Measurements from ENCODE around the gene FTL. TPM values are rescaled to one million over a fixed set of nuclear protein-coding genes. Genes with fewer than 3 reads are reported as not detected.

FTL gene
- total RNA-seq, 4 donors from 2014 or later: 6,104 to 9,580 (median 8,850) TPM

DNA sequence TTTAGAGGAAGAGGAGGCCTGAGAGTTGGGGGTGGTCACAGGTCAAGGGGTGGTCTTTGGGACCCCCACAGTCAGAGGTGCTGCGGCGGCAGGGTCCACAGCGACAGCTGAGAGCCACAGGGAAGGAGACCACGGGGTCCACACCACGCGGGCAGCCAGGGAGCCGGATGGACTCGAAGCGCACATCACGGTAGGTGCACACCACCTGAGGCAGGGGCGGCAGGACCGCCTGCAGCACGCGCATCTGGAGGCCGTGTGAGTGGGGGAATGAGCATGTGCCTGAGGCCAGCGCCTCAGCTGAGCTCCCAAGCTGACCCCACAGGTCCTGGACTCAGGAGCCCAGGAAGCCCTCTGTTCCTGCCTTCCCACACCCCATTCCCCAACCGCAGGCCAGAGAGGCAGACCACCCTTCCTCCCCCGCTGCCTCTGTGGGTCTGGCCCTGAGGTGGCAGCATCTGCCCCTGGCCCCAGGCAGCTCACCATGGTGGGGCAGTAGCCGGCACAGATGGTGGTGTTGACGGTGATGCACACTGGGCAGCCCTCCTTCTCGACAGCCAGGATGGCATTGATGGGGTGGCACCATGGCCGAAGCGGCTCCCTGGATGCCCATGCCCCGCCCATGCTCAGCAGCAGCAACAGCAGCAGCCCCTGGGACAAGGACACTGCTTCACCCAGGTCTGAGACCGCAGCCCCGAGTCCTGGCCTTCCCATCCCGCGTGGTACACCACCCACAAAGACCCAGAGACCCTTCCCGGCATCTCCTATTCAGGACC, 51.1 kb downstream of the FTL start:
- TF ChIP-seq, protein P1, sequence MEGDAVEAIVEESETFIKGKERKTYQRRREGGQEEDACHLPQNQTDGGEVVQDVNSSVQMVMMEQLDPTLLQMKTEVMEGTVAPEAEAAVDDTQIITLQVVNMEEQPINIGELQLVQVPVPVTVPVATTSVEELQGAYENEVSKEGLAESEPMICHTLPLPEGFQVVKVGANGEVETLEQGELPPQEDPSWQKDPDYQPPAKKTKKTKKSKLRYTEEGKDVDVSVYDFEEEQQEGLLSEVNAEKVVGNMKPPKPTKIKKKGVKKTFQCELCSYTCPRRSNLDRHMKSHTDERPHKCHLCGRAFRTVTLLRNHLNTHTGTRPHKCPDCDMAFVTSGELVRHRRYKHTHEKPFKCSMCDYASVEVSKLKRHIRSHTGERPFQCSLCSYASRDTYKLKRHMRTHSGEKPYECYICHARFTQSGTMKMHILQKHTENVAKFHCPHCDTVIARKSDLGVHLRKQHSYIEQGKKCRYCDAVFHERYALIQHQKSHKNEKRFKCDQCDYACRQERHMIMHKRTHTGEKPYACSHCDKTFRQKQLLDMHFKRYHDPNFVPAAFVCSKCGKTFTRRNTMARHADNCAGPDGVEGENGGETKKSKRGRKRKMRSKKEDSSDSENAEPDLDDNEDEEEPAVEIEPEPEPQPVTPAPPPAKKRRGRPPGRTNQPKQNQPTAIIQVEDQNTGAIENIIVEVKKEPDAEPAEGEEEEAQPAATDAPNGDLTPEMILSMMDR (IDR thresholded peaks at IDR 0.05): no peak
- DNase-seq (ENCODE audit: low spot score) (no peak), ATAC-seq (ENCODE audit: low FRiP score) (no peak)

Small RNA genes lying within 50 kb of the gene (small RNA-seq; reads per million reads assigned to genes)
- gene AC026803.1: not detected
- not detected for gene MIR6798

Other genes with a start within 250 kb of the FTL start
- 1 to 10 TPM in 2 of 4 donors, under 1 TPM in 2; 0.36 to 3.0 (median 1.0) TPM for gene MAMSTR, start 245.6 kb upstream of the FTL start, total RNA-seq
- 10 to 100 TPM; 11.3 to 60.8 (median 32.4) TPM for gene RASIP1, start 224.7 kb upstream of the FTL start, total RNA-seq
- 1 to 10 TPM in 3 of 4 donors, not detected in 1; 1.3 to 2.5 (median 1.3) TPM for gene IZUMO1, start 218.4 kb upstream of the FTL start, total RNA-seq
- 1 to 10 TPM; 2.2 to 7.1 (median 5.3) TPM for gene FUT1, start 212.7 kb upstream of the FTL start, total RNA-seq
- not detected for gene FGF21, start 209.8 kb upstream of the FTL start, total RNA-seq
- gene BCAT2, start 154.3 kb upstream of the FTL start, total RNA-seq: 10 to 100 TPM; 20.5 to 65.3 (median 37.2) TPM
- gene HSD17B14, start 128.8 kb upstream of the FTL start, total RNA-seq: 10 to 100 TPM; 11.0 to 19.3 (median 13.0) TPM
- gene PLEKHA4, start 96.7 kb upstream of the FTL start, total RNA-seq: 10 to 100 TPM in 3 of 4 donors, 1 to 10 TPM in 1; 7.3 to 18.7 (median 14.9) TPM
- 100 to 1,000 TPM; 105 to 282 (median 176) TPM for gene PPP1R15A, start 92.9 kb upstream of the FTL start, total RNA-seq
- gene TULP2, start 66.6 kb upstream of the FTL start, total RNA-seq: not detected
- 100 to 1,000 TPM; 197 to 280 (median 253) TPM for gene NUCB1, start 65.0 kb upstream of the FTL start, total RNA-seq
- gene DHDH, start 31.6 kb upstream of the FTL start, total RNA-seq: not detected
- 10 to 100 TPM; 26.4 to 64.2 (median 37.3) TPM for gene BAX, start 10.4 kb upstream of the FTL start, total RNA-seq
- 10 to 100 TPM; 34.3 to 41.0 (median 38.8) TPM for gene GYS1, start 28.0 kb downstream of the FTL start, total RNA-seq
- 10 to 100 TPM; 66.3 to 83.9 (median 72.4) TPM for gene RUVBL2, start 28.6 kb downstream of the FTL start, total RNA-seq
- not detected for gene LHB, start 51.8 kb downstream of the FTL start, total RNA-seq
- gene CGB3, start 59.0 kb downstream of the FTL start, total RNA-seq: not detected
- not detected for gene CGB2, start 66.6 kb downstream of the FTL start, total RNA-seq
- not detected for gene CGB1, start 71.6 kb downstream of the FTL start, total RNA-seq
- not detected for gene CGB5, start 78.5 kb downstream of the FTL start, total RNA-seq
- not detected for gene CGB8, start 83.8 kb downstream of the FTL start, total RNA-seq
- gene CGB7, start 92.4 kb downstream of the FTL start, total RNA-seq: not detected
- gene NTF4, start 99.5 kb downstream of the FTL start, total RNA-seq: under 1 TPM in 1 of 4 donors, not detected in 3; 0.84 TPM
- gene KCNA7, start 107.4 kb downstream of the FTL start, total RNA-seq: not detected
- gene SNRNP70, start 120.1 kb downstream of the FTL start, total RNA-seq: 100 to 1,000 TPM; 132 to 314 (median 207) TPM
- gene LIN7B, start 149.1 kb downstream of the FTL start, total RNA-seq: 1 to 10 TPM in 3 of 4 donors, not detected in 1; 3.7 to 9.0 (median 3.9) TPM
- 1 to 10 TPM; 1.6 to 3.5 (median 2.9) TPM for gene C19orf73, start 153.8 kb downstream of the FTL start, total RNA-seq
- 10 to 100 TPM in 1 of 4 donors, 1 to 10 TPM in 3; 1.6 to 11.2 (median 4.1) TPM for gene PPFIA3, start 154.2 kb downstream of the FTL start, total RNA-seq
- 10 to 100 TPM in 1 of 4 donors, 1 to 10 TPM in 1, under 1 TPM in 2; 0.74 to 13.1 (median 1.7) TPM for gene HRC, start 190.1 kb downstream of the FTL start, total RNA-seq
- 10 to 100 TPM in 2 of 4 donors, 1 to 10 TPM in 2; 7.2 to 26.0 (median 10.6) TPM for gene TRPM4, start 192.5 kb downstream of the FTL start, total RNA-seq